OCI-LY3 (cell line): ENCODE results near the gene YPEL3.

ENCODE experiments used
- H2AFZ ChIP-seq: fragments of 200-600, 300-600 bp; shearing (Covaris generic); 2 replicates; pipeline ENCODE4 v1.6.0; 2014; ENCODE audit warnings: antibody characterized with exemption, low read depth, low read length
- H3K27ac ChIP-seq: fragments of 200-600, 300-600 bp; sonication (generic); 2 replicates; pipeline ENCODE4 v1.5.1; 2014; ENCODE audit warnings: mild to moderate bottlenecking, low read length, moderate library complexity, mixed read lengths
- H3K27me3 ChIP-seq: fragments of 200-600, 300-600 bp; sonication (generic); 2 replicates; pipeline ENCODE4 v1.6.1; 2014; ENCODE audit warnings: low read depth, low read length, mixed read lengths
- H3K36me3 ChIP-seq: fragments of 200-600, 300-600 bp; sonication (generic); replicated peaks from 2 replicates; pipeline ENCODE3; 2014; ENCODE audit warnings: low read depth, low read length, mixed read lengths
- H3K4me1 ChIP-seq: fragments of 300-600, 200-600 bp; sonication (generic); 2 replicates; pipeline ENCODE4 v1.6.1; 2014; ENCODE audit warnings: low read length, mixed read lengths
- H3K4me2 ChIP-seq: fragments of 200-600, 300-600 bp; sonication (generic); 2 replicates; pipeline ENCODE4 v1.6.1; 2014; ENCODE audit warnings: low read length, mixed read lengths
- H3K4me3 ChIP-seq: fragments of 300-600, 200-600 bp; sonication (generic); 2 replicates; pipeline ENCODE4 v1.5.1; 2014; ENCODE audit warnings: antibody characterized with exemption, mild to moderate bottlenecking, low read length, moderate library complexity
- H3K79me2 ChIP-seq: fragments of 300-600, 200-600 bp; shearing (Covaris generic); 2 replicates; pipeline ENCODE4 v1.6.1; 2014; ENCODE audit warnings: mild to moderate bottlenecking, low read length, mixed read lengths
- H3K9ac ChIP-seq: fragments of 300-600, 200-600 bp; shearing (Covaris generic); 2 replicates; pipeline ENCODE4 v1.6.0; 2014; ENCODE audit warnings: mild to moderate bottlenecking, low read length, moderate library complexity
- H3K9me3 ChIP-seq: fragments of 200-600, 300-600 bp; shearing (Covaris generic); 2 replicates; pipeline ENCODE4 v1.6.1; 2014; ENCODE audit warnings: low read length, mixed read lengths; ENCODE audit not compliant: insufficient read depth
- H4K20me1 ChIP-seq: fragments of 200-600, 300-600 bp; sonication (generic); 2 replicates; pipeline ENCODE4 v1.6.1; 2016; ENCODE audit warnings: low read length, mixed read lengths; ENCODE audit not compliant: insufficient read depth
- EZH2phosphoT487 ChIP-seq: fragments of 200-600 bp; shearing (Covaris generic); IDR thresholded peaks from 2 replicates; pipeline ENCODE4 v1.6.1; 2018; ENCODE audit warnings: antibody characterized with exemption, mixed run types, low read depth
- TF ChIP-seq, protein P1 (sequence below): fragments of 200-600, 300-600 bp; sonication (generic); IDR thresholded peaks from 2 replicates; pipeline ENCODE4 v1.5.1; 2014; ENCODE audit warnings: antibody characterized with exemption, low read length, low read depth

Gene YPEL3

DNA sequence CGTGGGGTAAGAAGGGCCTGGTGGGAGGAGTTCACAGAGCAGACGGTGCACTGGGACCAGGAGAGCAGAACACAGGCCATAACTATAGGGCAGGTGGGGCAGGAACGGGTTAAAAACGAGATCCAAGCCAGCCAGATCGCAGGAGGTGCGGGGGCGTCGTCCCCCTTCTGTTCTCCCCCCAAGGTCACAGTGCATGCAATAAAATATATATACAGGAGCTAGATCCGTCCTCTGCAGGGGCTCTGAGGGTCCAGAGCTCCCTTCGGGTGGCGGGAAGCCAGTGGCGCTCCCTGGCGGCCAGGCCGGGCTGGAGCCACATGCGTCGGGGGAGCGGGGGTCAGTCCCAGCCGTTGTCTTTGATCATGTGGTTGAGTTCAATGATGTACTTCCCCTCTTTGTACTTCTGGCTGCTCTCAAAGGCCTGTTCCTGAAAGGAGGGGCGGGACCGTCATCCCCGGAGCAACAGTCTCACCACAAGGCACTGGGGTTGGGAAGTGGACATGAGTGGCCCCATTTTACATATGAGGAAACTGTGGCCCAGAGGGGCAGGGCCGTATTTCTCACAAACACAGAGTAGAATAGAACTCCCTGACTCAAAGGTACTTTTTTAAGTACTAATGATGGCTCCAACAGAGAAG lies 3.5 kb downstream of the YPEL3 start:
- Histone ChIP-seq H2AFZ (peak overlapping the region; percentile 86), H3K27me3 (no peaks in the 10 kb centered on the region), H3K9ac (peak overlapping the region; percentile 100), H3K4me2 (peak overlapping the region; percentile 100), H3K4me1 (peaks cover 7% of the 10 kb centered on the region), H4K20me1 (no peaks in the 10 kb centered on the region), H3K79me2 (no peaks in the 10 kb centered on the region), H3K36me3 (peaks cover 4% of the 10 kb centered on the region), H3K27ac (peak overlapping the region; percentile 85), H3K9me3 (peaks cover 11% of the 10 kb centered on the region; the same call in 1 of the 2 replicates), H3K4me3 (peak overlapping the region; percentile 99)
- no peak for TF ChIP-seq EZH2phosphoT487
- TF ChIP-seq, protein P1, sequence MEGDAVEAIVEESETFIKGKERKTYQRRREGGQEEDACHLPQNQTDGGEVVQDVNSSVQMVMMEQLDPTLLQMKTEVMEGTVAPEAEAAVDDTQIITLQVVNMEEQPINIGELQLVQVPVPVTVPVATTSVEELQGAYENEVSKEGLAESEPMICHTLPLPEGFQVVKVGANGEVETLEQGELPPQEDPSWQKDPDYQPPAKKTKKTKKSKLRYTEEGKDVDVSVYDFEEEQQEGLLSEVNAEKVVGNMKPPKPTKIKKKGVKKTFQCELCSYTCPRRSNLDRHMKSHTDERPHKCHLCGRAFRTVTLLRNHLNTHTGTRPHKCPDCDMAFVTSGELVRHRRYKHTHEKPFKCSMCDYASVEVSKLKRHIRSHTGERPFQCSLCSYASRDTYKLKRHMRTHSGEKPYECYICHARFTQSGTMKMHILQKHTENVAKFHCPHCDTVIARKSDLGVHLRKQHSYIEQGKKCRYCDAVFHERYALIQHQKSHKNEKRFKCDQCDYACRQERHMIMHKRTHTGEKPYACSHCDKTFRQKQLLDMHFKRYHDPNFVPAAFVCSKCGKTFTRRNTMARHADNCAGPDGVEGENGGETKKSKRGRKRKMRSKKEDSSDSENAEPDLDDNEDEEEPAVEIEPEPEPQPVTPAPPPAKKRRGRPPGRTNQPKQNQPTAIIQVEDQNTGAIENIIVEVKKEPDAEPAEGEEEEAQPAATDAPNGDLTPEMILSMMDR = peak; percentile 82

DNA sequence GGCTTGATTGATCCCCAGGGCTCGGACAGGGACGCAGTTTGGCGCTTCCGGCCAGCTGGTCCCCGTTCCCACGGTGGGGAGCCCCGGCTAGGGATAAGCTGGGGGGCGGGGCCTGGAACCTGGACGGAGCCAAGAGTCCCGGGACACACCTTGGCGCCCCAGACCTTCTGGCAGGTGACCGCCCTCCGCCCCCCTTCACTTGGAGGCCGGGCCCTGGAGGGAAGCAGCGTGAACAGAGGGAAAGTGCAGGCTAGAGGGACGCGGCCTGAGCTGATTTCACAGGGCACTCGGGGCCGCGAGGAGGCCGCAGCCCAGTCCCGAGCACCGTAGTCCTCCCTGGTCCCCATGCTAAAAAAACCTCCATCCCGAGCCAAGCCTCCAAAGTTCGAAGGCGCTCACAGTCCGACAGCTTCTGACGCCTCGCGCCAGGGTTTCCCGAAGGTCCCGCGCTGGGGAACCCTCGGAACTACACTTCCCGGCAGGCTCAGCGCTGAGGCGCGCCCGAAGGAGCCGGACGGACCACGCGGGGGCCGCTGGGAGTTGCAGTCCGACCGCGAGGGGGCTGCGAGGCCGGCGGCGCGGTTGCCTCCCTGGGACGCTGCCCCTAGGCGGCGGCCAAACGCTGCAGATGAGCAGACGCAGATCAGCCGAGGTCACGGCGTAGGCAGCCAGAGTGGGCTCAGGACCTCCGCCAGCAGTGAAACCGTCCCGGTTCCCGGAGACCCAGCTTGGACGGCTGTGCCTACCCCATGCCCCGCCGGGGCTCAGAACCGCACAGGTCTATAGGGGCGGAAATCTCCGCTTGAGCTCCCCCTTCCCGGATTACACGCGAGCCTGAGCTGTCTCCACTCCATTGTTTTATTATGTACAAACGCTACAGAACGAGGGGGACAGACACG lies 4.3 kb downstream of the YPEL3 start, which contains the start of gene TBX6:
Gene TBX6 (minus strand): TSS at position 451 of the 899 bp plus-strand sequence. CDS start 731 bp downstream, outside the sequence.
- peak within 1 kb of the TSS; percentile 86 for H2AFZ ChIP-seq
- no peaks in the 10 kb centered on the region for H3K79me2 ChIP-seq
- H3K4me2 ChIP-seq = peak within 1 kb of the TSS; percentile 100
- peak within 1 kb of the TSS; percentile 100 for H3K9ac ChIP-seq
- H3K36me3 ChIP-seq = peaks cover 7% of the 10 kb centered on the region
- peaks cover 3% of the 10 kb centered on the region; the same call in 1 of the 2 replicates for H3K9me3 ChIP-seq
- peak within 1 kb of the TSS; percentile 85 for H3K27ac ChIP-seq
- H4K20me1 ChIP-seq = no peaks in the 10 kb centered on the region
- peak within 1 kb of the TSS; percentile 99 for H3K4me3 ChIP-seq
- H3K4me1 ChIP-seq = peaks cover 7% of the 10 kb centered on the region
- TF ChIP-seq EZH2phosphoT487 = no peak
- TF ChIP-seq, protein P1 = peak; percentile 65
- no peaks in the 10 kb centered on the region for H3K27me3 ChIP-seq

DNA sequence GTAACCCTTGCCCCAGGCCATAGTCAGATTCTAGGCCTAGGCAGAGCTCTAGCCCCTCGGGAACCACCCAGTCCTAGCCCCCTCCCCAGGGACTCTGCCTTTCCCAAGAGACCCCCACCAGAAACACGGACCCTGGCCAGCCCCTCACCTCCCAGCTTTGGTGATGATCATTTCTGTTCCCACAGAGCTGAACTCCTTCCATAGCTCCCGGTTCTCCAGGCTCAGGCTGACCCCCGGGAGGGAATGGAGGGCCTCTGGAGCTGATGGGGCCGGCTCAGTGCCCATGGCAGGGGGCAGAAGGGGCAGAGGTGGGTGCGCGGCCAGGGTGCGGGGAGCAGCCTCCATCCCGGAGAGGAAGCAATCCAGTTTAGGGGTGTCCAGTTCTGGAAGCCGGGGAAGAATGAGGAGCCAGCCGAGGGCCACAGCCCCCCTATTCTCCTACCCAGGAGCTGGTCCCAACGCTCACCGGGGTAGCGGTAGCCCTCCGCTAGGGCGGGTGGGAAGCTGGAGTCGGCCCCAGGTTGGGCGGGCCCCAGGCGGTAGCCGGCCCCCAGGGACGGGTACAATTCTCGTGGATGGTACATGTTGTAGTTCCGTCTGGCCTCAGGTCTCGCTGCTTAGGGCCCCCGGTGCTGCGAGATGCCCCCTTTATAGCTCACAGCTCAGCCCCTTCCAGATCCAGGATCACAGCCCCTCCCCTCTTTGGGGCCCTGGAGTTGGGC lies 5.2 kb downstream of the YPEL3 start:
- no peaks in the 10 kb centered on the region for H4K20me1 ChIP-seq
- H3K4me1 ChIP-seq = peaks cover 7% of the 10 kb centered on the region
- H3K36me3 ChIP-seq = peaks cover 9% of the 10 kb centered on the region
- TF ChIP-seq EZH2phosphoT487 = no peak
- TF ChIP-seq, protein P1 = no peak
- no peak overlapping the region for H3K27ac ChIP-seq
- peak overlapping the region; percentile 99 for H3K4me3 ChIP-seq
- H3K9ac ChIP-seq = peak overlapping the region; percentile 71
- H2AFZ ChIP-seq = peak overlapping the region; percentile 69; the same call in 1 of the 2 replicates
- no peaks in the 10 kb centered on the region for H3K79me2 ChIP-seq
- no peaks in the 10 kb centered on the region for H3K9me3 ChIP-seq
- no peaks in the 10 kb centered on the region for H3K27me3 ChIP-seq
- peak overlapping the region; percentile 77 for H3K4me2 ChIP-seq
